Osteoblast (primary cell): ENCODE measurements around the gene FAM111B. TPM values are rescaled to one million over a fixed set of nuclear protein-coding genes. Genes with fewer than 3 reads are reported as not detected.

Experiments used
- DNase-seq: peaks from one replicate; pipeline ENCODE4 v3.0.0; 2011; ENCODE audit warnings: low spot score, mixed read lengths; ENCODE audit not compliant: insufficient read length; ENCODE audit errors: missing footprints
- H2AFZ ChIP-seq: 2 replicates; pipeline ENCODE4 v1.6.0; 2011; ENCODE audit warnings: mild to moderate bottlenecking, low read length
- H3K27ac ChIP-seq: 2 replicates; pipeline ENCODE4 v1.5.1; 2011; ENCODE audit warnings: mild to moderate bottlenecking, low read depth, low read length, moderate library complexity
- H3K27me3 ChIP-seq: 2 replicates; pipeline ENCODE4 v1.6.0; 2012; ENCODE audit warnings: mild to moderate bottlenecking, control low read depth, inconsistent platforms, low read length, moderate library complexity; ENCODE audit not compliant: insufficient read depth
- H3K36me3 ChIP-seq: 2 replicates; pipeline ENCODE4 v1.5.1; 2011; ENCODE audit warnings: mild to moderate bottlenecking, low read length, control low read depth, moderate library complexity; ENCODE audit not compliant: insufficient read depth
- H3K4me1 ChIP-seq: 2 replicates; pipeline ENCODE4 v1.5.1; 2011; ENCODE audit warnings: mild to moderate bottlenecking, low read length, control low read depth, moderate library complexity; ENCODE audit not compliant: insufficient read depth
- H3K4me2 ChIP-seq: 2 replicates; pipeline ENCODE4 v1.6.0; 2011; ENCODE audit warnings: mild to moderate bottlenecking, low read length; ENCODE audit not compliant: insufficient read depth
- H3K4me3 ChIP-seq: fragments of 200-600 bp; sonication (generic); 3 replicates; pipeline ENCODE4 v1.5.1; 2012; ENCODE audit warnings: mild to moderate bottlenecking, low read length, inconsistent platforms; ENCODE audit not compliant: insufficient read depth
- H3K79me2 ChIP-seq: 2 replicates; pipeline ENCODE4 v1.6.0; 2012; ENCODE audit warnings: mild to moderate bottlenecking, low read length, control low read depth, inconsistent platforms; ENCODE audit not compliant: insufficient read depth
- H3K9me3 ChIP-seq: 2 replicates; pipeline ENCODE4 v1.5.1; 2011; ENCODE audit warnings: low read depth, low read length, control low read depth
- H4K20me1 ChIP-seq: 2 replicates; pipeline ENCODE4 v1.6.0; 2012; ENCODE audit warnings: mild to moderate bottlenecking, low read length, control low read depth; ENCODE audit not compliant: insufficient read depth
- CTCF ChIP-seq: IDR thresholded peaks from 2 replicates; pipeline ENCODE4 v1.5.1; 2011; ENCODE audit warnings: mild to moderate bottlenecking, low read depth, low read length, moderate library complexity; ENCODE audit errors: extremely low read depth
- total RNA-seq: library from RNA; depleted of rRNA; stranded (reverse); fragments of >200 nt; gene quantifications from 2 replicates; pipeline ENCODE4 v1.2.3, GENCODE V29; 2012

The FAM111B gene
- total RNA-seq, 1 donor, result 0.72 TPM

DNA sequence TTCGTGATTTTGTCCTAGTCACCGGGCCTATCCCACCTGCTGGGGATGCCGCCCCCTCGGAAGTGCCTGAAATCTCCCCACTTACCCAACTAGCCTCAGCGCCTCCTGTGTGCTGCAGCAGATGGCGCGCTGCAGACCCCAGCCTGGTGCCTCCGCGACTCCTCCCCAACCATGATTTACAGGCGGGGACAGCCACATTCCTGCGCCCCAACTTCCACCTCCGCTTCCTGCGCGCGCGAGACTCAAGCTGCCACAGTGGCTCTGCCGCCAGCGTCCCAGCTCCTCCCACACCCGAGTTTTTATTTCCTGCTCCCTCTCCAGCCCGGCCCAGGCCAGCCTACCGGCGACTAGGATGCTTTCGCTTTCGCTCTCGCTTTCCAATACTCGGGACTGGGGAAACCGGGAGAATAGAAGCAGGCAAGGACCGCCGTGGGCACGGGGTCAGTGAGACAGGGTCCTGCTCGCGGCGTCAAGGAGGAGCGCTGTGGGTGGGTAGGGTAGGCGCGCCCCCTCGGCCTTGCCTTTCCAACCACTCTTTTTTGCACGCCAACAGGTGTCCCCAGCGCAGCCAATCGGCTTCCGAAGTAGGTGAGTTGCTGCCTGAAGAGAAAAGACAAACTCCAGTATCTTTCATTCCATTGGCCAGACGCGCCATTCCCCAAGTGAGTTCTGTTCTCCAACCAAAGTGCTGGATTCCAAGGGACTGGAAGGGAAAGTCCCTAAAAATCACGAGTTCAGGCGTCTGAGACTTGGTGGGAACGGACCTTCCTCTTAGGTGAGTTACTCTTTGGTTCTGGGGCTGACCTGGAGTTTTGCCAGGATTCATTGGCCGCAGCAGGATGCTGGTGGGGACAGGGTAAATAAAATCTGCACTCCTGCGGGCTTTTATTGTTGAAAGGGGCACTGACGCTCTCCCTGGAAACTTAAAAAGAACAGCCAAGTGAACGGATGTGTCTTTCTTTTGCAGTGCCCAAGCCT is 35.8 kb downstream of the FAM111B start, which contains the start of gene FAM111A:
Gene FAM111A (plus strand): TSS at position 327 of the 978 bp plus-strand sequence. CDS start 6,017 bp downstream, outside the sequence.
- peak; percentile 98 for DNase-seq
- Histone ChIP-seq H3K27me3 (no peaks in the 10 kb centered on the region), H4K20me1 (no peaks in the 10 kb centered on the region), H3K9me3 (no peaks in the 10 kb centered on the region), H3K27ac (peak within 1 kb of the TSS; percentile 85), H3K4me2 (peak within 1 kb of the TSS; percentile 99), H3K79me2 (peaks cover 22% of the 10 kb centered on the region), H3K4me3 (peak within 1 kb of the TSS; percentile 98), H2AFZ (peak within 1 kb of the TSS; percentile 96), H3K4me1 (peaks cover 38% of the 10 kb centered on the region), H3K36me3 (no peaks in the 10 kb centered on the region)
- TF ChIP-seq CTCF, result peak; percentile 17

DNA sequence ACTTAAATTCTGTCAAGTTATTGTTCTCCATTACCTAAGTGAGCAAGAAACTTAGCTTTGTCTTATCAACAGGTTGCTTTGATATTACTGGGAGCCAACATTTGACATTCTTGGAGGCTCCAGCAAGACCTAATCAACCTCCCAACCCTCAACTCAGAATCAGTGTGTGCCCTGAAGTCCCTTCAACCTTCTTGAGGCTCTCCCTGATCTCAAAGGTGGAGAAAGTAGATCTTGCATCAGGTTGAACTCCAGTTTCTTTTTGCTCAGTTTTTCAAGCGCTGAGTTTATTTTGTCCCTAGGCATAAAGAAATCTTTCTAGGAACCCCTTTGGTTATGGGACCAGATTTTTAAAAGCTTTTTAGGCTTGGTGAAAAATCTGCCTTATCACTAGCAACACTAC is 37.1 kb downstream of the FAM111B start:
- peak overlapping the region; percentile 98 for H3K4me3 ChIP-seq
- peak overlapping the region; percentile 99 for H3K4me2 ChIP-seq
- peak overlapping the region; percentile 63 for H2AFZ ChIP-seq
- H3K36me3 ChIP-seq, result peaks cover 4% of the 10 kb centered on the region
- peaks cover 33% of the 10 kb centered on the region for H3K4me1 ChIP-seq
- H3K27ac ChIP-seq, result peak overlapping the region; percentile 85
- peaks cover 22% of the 10 kb centered on the region for H3K79me2 ChIP-seq
- peak; percentile 62 for DNase-seq
- no peaks in the 10 kb centered on the region for H4K20me1 ChIP-seq
- H3K9me3 ChIP-seq, result no peaks in the 10 kb centered on the region
- H3K27me3 ChIP-seq, result no peaks in the 10 kb centered on the region
- TF ChIP-seq CTCF, result no peak

DNA sequence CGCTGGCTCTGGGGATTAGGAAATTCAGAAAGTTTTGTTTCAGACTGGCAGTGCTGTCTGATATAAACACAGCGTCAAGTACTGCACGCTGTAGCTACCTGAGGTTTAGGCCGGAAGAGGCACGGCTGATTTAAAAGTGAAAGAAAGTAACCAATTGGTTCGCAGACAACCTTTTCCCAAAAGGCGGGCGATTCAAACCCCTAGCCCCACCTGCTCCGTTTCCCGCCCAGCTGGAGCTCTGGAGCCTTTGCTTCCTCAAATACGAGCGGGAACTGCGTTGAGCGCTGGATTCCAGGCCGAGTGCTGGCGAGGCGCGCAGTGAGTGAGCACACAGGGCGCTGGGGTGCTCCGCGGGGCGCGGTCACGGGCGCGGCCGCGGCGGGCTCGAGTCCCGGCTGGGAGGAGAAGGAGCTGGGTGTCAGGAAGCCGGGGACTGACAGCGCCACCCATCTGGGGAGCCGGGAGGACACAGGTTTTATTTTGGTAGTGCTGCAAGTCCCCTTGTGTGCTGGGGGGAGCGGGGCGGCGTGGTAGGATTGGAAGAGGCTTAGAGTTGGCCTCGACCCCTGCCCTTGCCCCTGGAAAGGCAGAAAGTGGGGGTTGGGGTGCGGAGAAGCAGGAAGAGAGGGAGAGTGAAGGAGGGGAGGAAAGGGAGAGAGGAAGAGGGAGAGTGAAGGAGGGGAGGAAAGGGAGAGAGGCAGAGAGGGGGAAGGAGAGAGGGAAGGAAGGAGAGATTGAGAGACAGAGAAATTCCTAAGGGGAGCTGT is 37.7 kb downstream of the FAM111B start:
- Histone ChIP-seq H2AFZ (peak overlapping the region; percentile 63), H3K27me3 (no peaks in the 10 kb centered on the region), H3K4me1 (peaks cover 33% of the 10 kb centered on the region), H3K27ac (peak overlapping the region; percentile 85), H3K4me2 (peak overlapping the region; percentile 99), H4K20me1 (no peaks in the 10 kb centered on the region), H3K36me3 (peaks cover 6% of the 10 kb centered on the region), H3K9me3 (no peaks in the 10 kb centered on the region), H3K79me2 (peaks cover 21% of the 10 kb centered on the region), H3K4me3 (peak overlapping the region; percentile 98)
- TF ChIP-seq CTCF, result no peak
- DNase-seq, result peak; percentile 94
